Hippocampal formation (tissue), 2 donors: ENCODE results near the gene NEGR1.

ENCODE experiments used
- DNase-seq, 2 donors: peaks; one replicate each; lab custom pipeline; 2025; lab: John Stamatoyannopoulos, UW

The NEGR1 gene

GRCh38 chr1:71781450-71781849 is 500.9 kb downstream of the NEGR1 start:
- DNase-seq = no peak

GRCh38 chr1:71780681-71781080 is 501.7 kb downstream of the NEGR1 start:
- no peak for DNase-seq

GRCh38 chr1:71778940-71779339 is 503.4 kb downstream of the NEGR1 start:
- DNase-seq = no peak

GRCh38 chr1:71777094-71777493 is 505.2 kb downstream of the NEGR1 start:
- no peak for DNase-seq

- DNase-seq = no peak
These were observed 507.6 kb downstream of the NEGR1 start for GRCh38 chr1:71774705-71775104.

GRCh38 chr1:71770121-71770520 is 512.2 kb downstream of the NEGR1 start:
- no peak for DNase-seq

- no peak for DNase-seq
These were observed 515.6 kb downstream of the NEGR1 start for GRCh38 chr1:71766748-71767147.

- DNase-seq = no peak
These were observed 519.7 kb downstream of the NEGR1 start for GRCh38 chr1:71762514-71763255.

GRCh38 chr1:71755441-71755840 is 526.9 kb downstream of the NEGR1 start:
- no peak for DNase-seq

GRCh38 chr1:71753746-71754145 is 528.6 kb downstream of the NEGR1 start:
- DNase-seq = no peak

GRCh38 chr1:71745326-71745725 is 537.0 kb downstream of the NEGR1 start:
- DNase-seq = no peak

GRCh38 chr1:71743862-71744261 is 538.5 kb downstream of the NEGR1 start:
- DNase-seq = no peak

- no peak for DNase-seq
These were observed 543.4 kb downstream of the NEGR1 start for GRCh38 chr1:71738910-71739309.

GRCh38 chr1:71738256-71738655 is 544.1 kb downstream of the NEGR1 start:
- no peak for DNase-seq

- no peak for DNase-seq
These were observed 544.6 kb downstream of the NEGR1 start for GRCh38 chr1:71737768-71738167.

GRCh38 chr1:71733121-71733520 is 549.2 kb downstream of the NEGR1 start:
- DNase-seq = no peak

- no peak for DNase-seq
These were observed 560.8 kb downstream of the NEGR1 start for GRCh38 chr1:71721532-71721931.

- DNase-seq = no peak
These were observed 563.0 kb downstream of the NEGR1 start for GRCh38 chr1:71719330-71719729.

GRCh38 chr1:71717186-71717585 is 565.2 kb downstream of the NEGR1 start:
- DNase-seq = no peak

- DNase-seq = no peak
These were observed 570.9 kb downstream of the NEGR1 start for GRCh38 chr1:71711456-71711855.

- no peak for DNase-seq
These were observed 576.2 kb downstream of the NEGR1 start for GRCh38 chr1:71706029-71706671.

GRCh38 chr1:71698186-71698585 is 584.2 kb downstream of the NEGR1 start:
- DNase-seq = no peak

- DNase-seq = no peak
These were observed 586.5 kb downstream of the NEGR1 start for GRCh38 chr1:71695821-71696220.

- DNase-seq = no peak
These were observed 587.3 kb downstream of the NEGR1 start for GRCh38 chr1:71695084-71695483.
